ENCODE results near the gene CARD19.

DNA sequence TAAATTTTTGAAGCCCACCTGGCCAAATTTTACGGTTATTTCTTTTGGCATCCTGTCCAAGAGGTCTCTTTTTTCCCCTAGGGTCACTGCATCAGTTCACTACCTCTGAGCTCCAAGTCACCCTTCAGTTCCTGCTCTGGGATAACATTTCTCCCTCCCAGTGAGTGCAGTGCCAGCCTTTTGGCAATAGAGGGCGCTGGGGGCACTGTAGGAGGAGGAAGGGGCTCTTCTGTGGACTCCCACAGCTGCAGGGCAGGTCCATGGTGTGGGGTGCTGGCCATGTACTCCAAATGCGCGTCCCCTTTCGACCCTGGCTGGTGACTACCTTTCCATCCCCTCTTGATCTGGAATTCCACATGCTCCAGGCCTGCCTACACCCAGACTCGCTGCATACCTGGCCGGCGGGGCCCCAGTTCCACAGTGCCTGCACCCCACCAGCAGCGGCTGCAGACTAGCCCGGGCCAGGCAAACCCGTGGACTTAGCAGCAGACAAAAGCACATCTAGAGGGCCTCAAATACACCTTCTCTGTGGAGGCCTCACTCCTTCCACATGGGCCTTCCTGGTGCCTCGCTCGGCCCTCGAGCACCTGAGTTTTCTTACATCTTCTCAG lies 58.4 kb downstream of the CARD19 start:
- TF ChIP-seq, protein P1, sequence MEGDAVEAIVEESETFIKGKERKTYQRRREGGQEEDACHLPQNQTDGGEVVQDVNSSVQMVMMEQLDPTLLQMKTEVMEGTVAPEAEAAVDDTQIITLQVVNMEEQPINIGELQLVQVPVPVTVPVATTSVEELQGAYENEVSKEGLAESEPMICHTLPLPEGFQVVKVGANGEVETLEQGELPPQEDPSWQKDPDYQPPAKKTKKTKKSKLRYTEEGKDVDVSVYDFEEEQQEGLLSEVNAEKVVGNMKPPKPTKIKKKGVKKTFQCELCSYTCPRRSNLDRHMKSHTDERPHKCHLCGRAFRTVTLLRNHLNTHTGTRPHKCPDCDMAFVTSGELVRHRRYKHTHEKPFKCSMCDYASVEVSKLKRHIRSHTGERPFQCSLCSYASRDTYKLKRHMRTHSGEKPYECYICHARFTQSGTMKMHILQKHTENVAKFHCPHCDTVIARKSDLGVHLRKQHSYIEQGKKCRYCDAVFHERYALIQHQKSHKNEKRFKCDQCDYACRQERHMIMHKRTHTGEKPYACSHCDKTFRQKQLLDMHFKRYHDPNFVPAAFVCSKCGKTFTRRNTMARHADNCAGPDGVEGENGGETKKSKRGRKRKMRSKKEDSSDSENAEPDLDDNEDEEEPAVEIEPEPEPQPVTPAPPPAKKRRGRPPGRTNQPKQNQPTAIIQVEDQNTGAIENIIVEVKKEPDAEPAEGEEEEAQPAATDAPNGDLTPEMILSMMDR (IDR thresholded peaks at IDR 0.05): no peak
- TF ChIP-seq POLR2A (IDR thresholded peaks at IDR 0.05): no peak
